GM21619 (cell line): ENCODE measurements around the gene TTN.
A peak's percentile ranks its signal among the peaks of the same experiment; 100 is the strongest.

Source experiments
- ATAC-seq: cut with Tn5 transposase; IDR thresholded peaks from one replicate; pipeline ENCODE4 v1.9.1; 2021; ENCODE audit not compliant: unreplicated experiment

TTN gene

DNA sequence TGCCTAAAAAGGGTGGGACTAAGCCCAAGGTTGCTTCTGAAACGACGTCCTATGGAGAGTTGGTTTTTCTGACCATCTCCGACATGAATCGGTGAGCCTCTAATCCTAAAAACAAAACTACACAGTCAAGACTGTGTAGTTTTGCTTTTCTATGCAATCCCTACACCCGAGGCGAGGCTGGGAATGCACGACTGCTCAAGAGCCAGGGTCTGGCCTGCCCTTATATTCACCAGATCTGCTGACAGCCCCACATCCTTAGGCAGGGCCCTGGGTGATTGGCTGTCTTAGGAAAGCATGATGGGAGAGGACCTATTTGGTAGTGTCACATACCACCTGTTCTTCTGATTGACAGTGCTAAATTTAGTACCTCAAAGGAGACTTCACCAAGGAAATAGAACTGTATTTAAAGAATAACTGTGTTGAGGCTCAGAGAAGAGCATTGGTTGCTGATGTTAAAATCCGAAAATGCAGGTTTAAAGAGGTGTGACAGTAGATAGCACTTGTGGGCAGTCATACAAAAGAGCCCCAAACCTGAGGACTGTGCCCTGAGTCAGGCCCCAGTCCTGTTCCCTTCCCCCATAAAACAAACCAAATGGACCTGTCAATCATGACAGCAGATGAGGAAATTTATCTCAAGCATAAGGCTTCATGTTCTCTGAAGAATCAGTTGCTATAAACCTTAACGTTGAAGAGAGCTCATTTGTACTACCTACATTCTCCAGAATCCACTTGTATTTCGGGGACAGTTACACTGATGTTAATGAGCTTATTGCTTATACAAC, at the start of gene TTN:
Gene TTN (minus strand): TSS at position 197 of the 782 bp plus-strand sequence. CDS start 2,781 bp downstream, outside the sequence.
- no peak for ATAC-seq

- ATAC-seq, result no peak
These were observed 47.9 kb upstream of the TTN start for GRCh38 chr2:178855151-178855550.

DNA sequence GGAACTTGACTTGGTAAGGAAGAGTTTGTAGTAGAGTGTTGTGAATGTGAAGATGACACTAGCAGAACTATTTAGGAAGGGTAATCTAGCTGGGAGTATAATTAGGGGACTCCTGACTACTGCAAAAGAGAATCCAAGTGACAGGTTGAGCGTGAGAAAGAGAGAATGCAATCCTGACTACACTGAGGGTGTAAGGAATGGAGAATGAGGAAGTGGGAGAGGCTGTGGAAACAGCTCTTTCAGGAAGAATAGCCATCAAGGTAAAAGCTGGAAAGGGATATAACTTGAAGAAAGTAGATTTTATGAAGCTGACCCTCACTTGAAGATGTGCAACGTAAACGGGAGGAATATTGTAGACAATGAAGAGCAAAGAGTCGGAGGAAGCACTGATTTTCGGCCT, 41.1 kb upstream of the TTN start:
- no peak for ATAC-seq

- no peak for ATAC-seq
These were observed 39.2 kb upstream of the TTN start for GRCh38 chr2:178846458-178846802.

- no peak for ATAC-seq
These were observed 38.6 kb upstream of the TTN start for GRCh38 chr2:178845566-178846457.

DNA sequence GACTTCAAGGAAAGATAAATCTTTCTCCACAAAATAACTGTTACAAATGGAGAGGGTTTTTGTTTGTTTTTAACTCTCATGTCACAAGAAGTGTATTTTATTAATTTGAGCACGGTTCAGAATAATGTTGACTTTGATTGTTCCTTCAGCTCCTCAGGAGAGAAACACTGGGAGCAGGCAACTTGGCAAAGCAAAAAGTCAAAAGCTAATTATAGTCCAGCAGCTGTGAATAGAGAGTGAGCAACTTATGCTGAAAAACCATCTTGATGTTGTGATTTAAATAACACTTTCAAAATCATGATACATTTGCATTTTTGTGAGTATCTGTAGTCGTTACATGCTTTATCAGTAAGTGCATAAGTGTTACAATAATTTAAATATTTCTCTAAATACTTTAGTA, 37.5 kb upstream of the TTN start:
- no peak for ATAC-seq

DNA sequence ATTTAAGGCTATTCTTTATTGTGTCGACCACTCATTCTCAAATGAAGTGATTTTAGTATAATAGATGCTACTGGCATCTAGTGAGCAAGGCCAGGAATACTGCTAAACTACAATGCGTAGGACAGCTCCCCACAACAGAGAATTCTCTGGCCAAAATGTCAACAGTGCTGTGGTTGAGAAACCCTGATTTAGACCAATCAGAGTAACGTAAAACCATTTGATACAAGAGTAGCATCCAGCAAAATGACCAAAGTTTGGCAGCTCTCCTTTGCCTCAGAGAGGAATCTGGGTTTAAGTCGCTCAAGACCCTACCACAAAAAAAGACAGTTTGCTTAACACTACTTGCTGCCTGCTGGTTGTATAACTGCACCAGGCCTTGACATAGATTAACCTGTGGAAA, 37.0 kb upstream of the TTN start:
- no peak for ATAC-seq

DNA sequence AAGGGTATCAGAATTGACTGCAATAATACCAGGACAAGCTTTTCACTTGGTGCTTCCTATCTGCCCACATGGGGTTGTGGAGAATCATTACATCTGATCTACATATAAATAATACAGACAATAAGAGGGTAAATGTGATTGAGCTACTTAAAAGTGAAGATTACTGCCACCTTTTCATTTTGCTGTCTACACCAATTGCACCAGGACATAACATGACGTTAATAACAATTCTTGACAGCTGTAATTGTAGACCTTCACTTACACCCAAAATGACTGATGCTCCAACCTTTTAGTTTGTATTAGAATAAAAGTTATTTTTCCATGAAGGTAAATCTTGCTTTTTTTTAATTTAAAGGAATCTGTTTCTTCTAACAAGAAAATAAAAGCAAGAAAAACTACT, 36.5 kb upstream of the TTN start:
- ATAC-seq, result no peak

DNA sequence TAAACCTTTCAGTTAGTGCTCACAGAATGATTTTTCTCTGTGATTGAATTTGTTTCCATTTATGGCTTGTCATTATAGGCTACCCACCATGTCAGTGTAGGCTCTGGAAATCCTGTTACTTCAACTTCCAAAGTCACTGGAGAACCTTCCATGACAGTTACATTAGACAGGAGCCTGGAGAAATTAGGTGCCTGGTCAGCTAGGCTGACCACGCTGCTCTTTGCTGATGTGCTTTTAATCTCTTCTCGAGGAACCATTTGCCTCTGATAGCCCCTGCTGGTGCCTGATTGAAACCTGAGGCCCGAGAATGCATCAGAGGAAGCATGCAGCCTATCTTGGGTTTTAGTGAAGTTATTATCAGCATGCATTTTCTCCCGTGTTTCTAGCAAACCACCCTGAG, 29.6 kb upstream of the TTN start:
- no peak for ATAC-seq

DNA sequence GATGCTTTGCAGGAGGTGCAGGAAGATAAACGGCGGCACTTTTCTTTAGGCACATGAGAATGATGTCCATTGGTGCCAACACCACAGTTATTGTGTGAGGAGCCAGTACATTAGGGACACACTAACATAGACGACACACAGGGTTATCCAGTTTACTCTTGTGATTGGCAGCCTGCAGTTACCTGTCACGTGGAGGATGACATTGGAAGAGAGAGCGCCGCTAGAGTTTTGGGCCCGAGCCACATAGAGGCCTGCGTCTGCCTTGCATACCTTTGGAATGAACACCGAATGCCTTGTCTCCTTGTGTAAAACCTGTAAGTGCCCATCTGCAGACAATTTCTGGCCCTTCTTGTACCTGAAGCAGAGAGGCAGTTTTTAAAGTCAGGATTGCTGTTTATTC, 26.9 kb upstream of the TTN start:
- no peak for ATAC-seq

DNA sequence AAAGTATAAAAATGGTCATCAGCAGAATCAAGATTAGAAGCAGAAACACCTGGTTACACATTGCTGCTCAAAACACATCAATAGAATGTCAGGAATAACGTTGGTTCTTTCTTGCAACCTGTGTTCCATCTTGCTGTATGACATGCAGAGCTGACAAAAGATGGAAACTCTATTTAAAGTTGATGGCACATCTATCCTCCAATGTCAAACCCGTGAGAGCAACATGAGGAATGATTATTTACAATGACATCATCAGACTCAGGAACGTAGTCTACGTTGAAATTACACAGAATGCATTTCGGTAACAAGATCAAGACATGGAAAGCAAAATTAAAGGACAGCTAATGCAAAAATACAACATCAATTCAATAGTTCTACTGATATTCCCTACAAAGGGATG, 26.2 kb upstream of the TTN start:
- ATAC-seq, result no peak

- no peak for ATAC-seq
These were observed 23.2 kb upstream of the TTN start for GRCh38 chr2:178830451-178830850.

DNA sequence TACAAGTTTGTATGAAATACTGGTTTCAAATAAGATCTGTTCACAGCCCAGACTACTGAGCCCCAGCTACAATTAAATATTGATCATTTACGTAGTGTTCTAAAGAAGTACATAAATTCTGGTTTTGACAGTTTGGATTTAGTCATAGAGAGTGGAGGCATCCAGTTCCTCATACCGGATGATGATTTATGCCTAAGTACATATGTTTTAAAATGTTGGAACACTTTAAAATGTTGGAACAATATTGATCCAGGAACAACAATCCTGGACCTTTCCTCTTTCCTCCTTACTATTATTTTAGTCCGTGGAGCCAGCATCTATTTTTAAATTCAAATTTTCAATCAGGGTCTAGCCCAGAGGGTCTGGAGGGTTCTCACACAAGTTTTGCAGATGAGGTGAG, 22.8 kb upstream of the TTN start:
- no peak for ATAC-seq

DNA sequence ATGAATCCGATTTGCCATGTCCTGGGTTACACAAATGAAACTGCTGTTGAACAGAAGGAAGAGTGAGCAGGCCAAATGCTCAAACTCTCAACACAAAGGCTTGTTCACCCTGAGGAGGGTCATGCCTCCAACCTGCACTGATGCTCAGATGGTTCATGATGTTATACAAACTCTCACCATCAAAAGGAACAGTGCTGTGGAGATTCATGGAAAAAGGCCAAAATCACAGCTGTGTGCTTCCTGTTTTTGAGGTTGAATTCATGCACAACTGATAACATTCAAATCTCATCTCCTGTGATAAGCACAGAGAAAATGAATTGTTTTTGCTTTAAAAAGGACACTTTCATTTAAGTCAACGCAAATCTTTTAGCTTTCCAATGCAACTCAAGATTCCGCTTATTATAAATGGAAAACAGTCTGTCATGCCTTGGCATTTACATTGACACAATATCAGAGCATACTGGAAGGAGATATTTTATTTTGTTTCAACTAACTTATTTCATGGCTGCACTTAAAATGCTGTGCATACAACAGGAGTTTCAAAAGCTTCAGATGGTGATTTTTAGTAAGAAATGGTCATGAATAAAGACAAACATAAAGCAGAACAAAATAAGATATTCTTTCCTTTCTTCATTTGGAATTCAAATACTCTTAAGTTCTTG, 22.2 kb upstream of the TTN start:
- no peak for ATAC-seq

DNA sequence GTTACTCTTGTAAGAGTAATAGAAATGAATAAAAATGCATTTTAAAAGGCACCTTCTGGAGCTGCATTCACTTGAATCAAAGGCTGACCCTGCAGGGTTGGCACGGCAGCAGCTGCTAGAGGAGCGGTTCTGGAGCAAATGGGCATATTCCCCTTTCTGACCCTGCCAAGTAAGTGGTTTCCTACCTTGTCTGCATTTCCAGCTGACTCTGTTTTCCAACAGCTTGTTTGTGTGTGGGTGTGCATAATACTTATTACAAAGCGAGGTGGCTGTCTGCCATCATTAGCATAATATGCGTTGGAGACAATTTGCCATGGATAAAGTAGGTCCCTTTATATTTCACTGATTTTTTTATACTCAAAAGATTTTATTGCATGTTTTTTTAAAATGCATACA, 21.3 kb upstream of the TTN start:
- ATAC-seq, result no peak

- no peak for ATAC-seq
These were observed 20.7 kb upstream of the TTN start for GRCh38 chr2:178827739-178828485.

- no peak for ATAC-seq
These were observed 19.9 kb upstream of the TTN start for GRCh38 chr2:178827111-178827510.

GRCh38 chr2:178825183-178825582, 18.0 kb upstream of the TTN start:
- ATAC-seq, result no peak

DNA sequence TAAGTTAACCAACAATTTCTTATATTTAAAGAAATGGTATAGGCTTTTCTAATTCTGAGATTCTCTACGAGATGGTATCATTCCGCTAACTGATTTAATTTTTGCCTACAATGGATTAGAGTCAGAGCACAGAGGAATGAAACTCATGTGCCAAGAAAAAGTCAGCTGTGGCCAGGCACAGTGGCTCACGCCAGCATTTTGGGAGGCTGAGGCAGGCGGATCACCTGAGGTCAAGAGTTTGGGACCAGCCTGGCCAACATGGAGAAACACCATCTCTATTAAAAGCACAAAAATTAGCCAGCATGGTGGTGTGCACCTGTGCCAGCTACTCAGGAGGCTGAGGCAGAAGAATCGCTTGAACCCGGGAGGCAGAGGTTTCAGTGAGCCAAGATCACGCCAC, 17.0 kb upstream of the TTN start:
- no peak for ATAC-seq

- peak; percentile 84 for ATAC-seq
These were observed 12.8 kb upstream of the TTN start for GRCh38 chr2:178819992-178820391.
